ENCODE data around the gene PPP3CA. TPM values are rescaled to one million over a fixed set of nuclear protein-coding genes. Genes with fewer than 3 reads are reported as not detected.
A peak's percentile ranks its signal among the peaks of the same experiment; 100 is the strongest.

PPP3CA gene
- total and polyA plus RNA-seq, 4 experiments from 2014 or later: 5.0 to 41.8 (median 22.9) TPM

GRCh38 chr4:101065935-101066485 is 281.3 kb downstream of the PPP3CA start:
- Mint-ChIP-seq H3K27ac (peak overlapping the region in 1 of 7 donors; percentile 11), H3K4me3 (no peak overlapping the region), H3K4me1 (peaks cover 0 to 4% (median 2%) of the 10 kb centered on the region in 4 donors), H3K27me3 (no peaks in the 10 kb centered on the region), H3K36me3 (peaks cover 10 to 28% of the 10 kb centered on the region in 2 donors), H3K9me3 (no peaks in the 10 kb centered on the region)
- CTCF ChIA-PET (ENCODE audit: partially characterized antibody): interaction anchor here (1.0 kb wide), 1 partner anchor 11 kb away, joined by 3 read pairs; no protein-coding TSS in a partner anchor
- no peak overlapping the region for H3K27ac ChIP-seq (ENCODE audit: low read depth, low read length)
- POLR2A ChIA-PET (ENCODE audit: partially characterized antibody): no interaction called here
- intact Hi-C loops (cut with micrococcal nuclease): no loop called here
- H3K36me3 ChIP-seq (ENCODE audit: insufficient read depth, low read length): no peaks in the 10 kb centered on the region
- no peaks in the 10 kb centered on the region for H3K4me1 ChIP-seq (ENCODE audit: insufficient read depth, low read length)
- no peaks in the 10 kb centered on the region for H3K9me3 ChIP-seq (ENCODE audit: control insufficient read depth in 1 of 2, low read length in 2 of 2)
- no peak for DNase-seq
- H3K4me3 ChIP-seq (ENCODE audit: low read length in 2 of 2): no peak overlapping the region
- H3K27me3 ChIP-seq (ENCODE audit: insufficient read depth, low read length): no peaks in the 10 kb centered on the region

GRCh38 chr4:101065346-101065745 is 282.0 kb downstream of the PPP3CA start:
- H3K9me3 ChIP-seq (ENCODE audit: control insufficient read depth in 1 of 2, low read length in 2 of 2): no peaks in the 10 kb centered on the region
- Mint-ChIP-seq H3K4me3 (no peak overlapping the region), H3K27ac (peak overlapping the region in 1 of 7 donors; percentile 2), H3K27me3 (no peaks in the 10 kb centered on the region), H3K9me3 (no peaks in the 10 kb centered on the region), H3K4me1 (peaks cover 0 to 4% (median 2%) of the 10 kb centered on the region in 4 donors), H3K36me3 (peaks cover 12 to 30% of the 10 kb centered on the region in 2 donors)
- intact Hi-C loops (cut with micrococcal nuclease): no loop called here
- no peaks in the 10 kb centered on the region for H3K4me1 ChIP-seq (ENCODE audit: insufficient read depth, low read length)
- no peak overlapping the region for H3K4me3 ChIP-seq (ENCODE audit: low read length in 2 of 2)
- DNase-seq: no peak
- no peaks in the 10 kb centered on the region for H3K36me3 ChIP-seq (ENCODE audit: insufficient read depth, low read length)
- POLR2A ChIA-PET (ENCODE audit: partially characterized antibody): no interaction called here
- no peak overlapping the region for H3K27ac ChIP-seq (ENCODE audit: low read depth, low read length)
- H3K27me3 ChIP-seq (ENCODE audit: insufficient read depth, low read length): no peaks in the 10 kb centered on the region
- CTCF ChIA-PET (ENCODE audit: partially characterized antibody): no interaction called here

- Histone ChIP-seq H3K27ac (ENCODE audit: low read depth, low read length) (no peak overlapping the region), H3K27me3 (ENCODE audit: insufficient read depth, low read length) (no peaks in the 10 kb centered on the region), H3K9me3 (ENCODE audit: control insufficient read depth in 1 of 2, low read length in 2 of 2) (no peaks in the 10 kb centered on the region), H3K4me3 (ENCODE audit: low read length in 2 of 2) (no peak overlapping the region), H3K36me3 (ENCODE audit: insufficient read depth, low read length) (no peaks in the 10 kb centered on the region), H3K4me1 (ENCODE audit: insufficient read depth, low read length) (no peaks in the 10 kb centered on the region)
- ChIA-PET CTCF (ENCODE audit: partially characterized antibody) (interaction anchor here (0.6 kb wide), 1 partner anchor 106 kb away, joined by 3 read pairs; no protein-coding TSS in a partner anchor), POLR2A (ENCODE audit: partially characterized antibody) (no interaction called here)
- Mint-ChIP-seq H3K4me1 (peaks cover 0 to 4% (median 2%) of the 10 kb centered on the region in 4 donors), H3K27ac (peak overlapping the region in 1 of 7 donors; percentile 10), H3K27me3 (no peaks in the 10 kb centered on the region), H3K36me3 (peaks cover 15 to 32% of the 10 kb centered on the region in 2 donors), H3K4me3 (no peak overlapping the region), H3K9me3 (no peaks in the 10 kb centered on the region)
- DNase-seq: no peak
- intact Hi-C loops (cut with micrococcal nuclease): no loop called here
Measured at GRCh38 chr4:101064541-101065180, 282.7 kb downstream of the PPP3CA start.

- peaks cover 7 to 27% of the 10 kb centered on the region in 2 donors for H3K36me3 Mint-ChIP-seq
- intact Hi-C loops (cut with micrococcal nuclease): no loop called here
- Histone ChIP-seq H3K36me3 (ENCODE audit: insufficient read depth, low read length) (no peaks in the 10 kb centered on the region), H3K9me3 (ENCODE audit: control insufficient read depth in 1 of 2, low read length in 2 of 2) (no peaks in the 10 kb centered on the region), H3K27ac (ENCODE audit: low read depth, low read length) (no peak overlapping the region), H3K27me3 (ENCODE audit: insufficient read depth, low read length) (no peaks in the 10 kb centered on the region), H3K4me1 (ENCODE audit: insufficient read depth, low read length) (no peaks in the 10 kb centered on the region), H3K4me3 (ENCODE audit: low read length in 2 of 2) (no peak overlapping the region)
- ChIA-PET POLR2A (ENCODE audit: partially characterized antibody) (no interaction called here), CTCF (ENCODE audit: partially characterized antibody) (no interaction called here)
- no peak overlapping the region for H3K27ac Mint-ChIP-seq
- no peaks in the 10 kb centered on the region for H3K9me3 Mint-ChIP-seq
- no peak for DNase-seq
- H3K4me3 Mint-ChIP-seq: no peak overlapping the region
- peaks cover 6 to 13% (median 7%) of the 10 kb centered on the region in 4 donors for H3K4me1 Mint-ChIP-seq
- no peaks in the 10 kb centered on the region for H3K27me3 Mint-ChIP-seq
Measured at GRCh38 chr4:101055392-101055791, 291.9 kb downstream of the PPP3CA start.

DNA sequence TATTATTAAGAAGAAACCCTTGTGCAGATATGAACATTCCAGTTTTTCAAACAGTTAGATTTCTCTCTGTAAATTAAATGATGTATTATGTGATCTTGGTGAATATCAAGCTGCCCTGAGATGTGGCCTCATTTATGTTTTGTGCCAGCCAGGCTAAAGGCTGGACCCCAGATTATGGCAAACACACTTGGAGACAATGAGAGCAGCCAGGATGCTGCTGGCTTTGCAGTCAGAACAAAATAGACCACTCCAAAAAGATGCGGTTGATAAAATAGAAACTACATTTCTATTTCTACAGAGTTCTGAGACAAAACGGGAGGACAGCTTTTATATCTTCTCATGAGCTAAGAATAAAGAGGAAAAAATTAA is 296.5 kb downstream of the PPP3CA start:
- no peaks in the 10 kb centered on the region for H3K27me3 ChIP-seq (ENCODE audit: insufficient read depth, low read length)
- peaks cover 7 to 20% (median 9%) of the 10 kb centered on the region in 4 donors for H3K4me1 Mint-ChIP-seq
- intact Hi-C loops (cut with micrococcal nuclease): no loop called here
- no peaks in the 10 kb centered on the region for H3K9me3 Mint-ChIP-seq
- H3K9me3 ChIP-seq (ENCODE audit: control insufficient read depth in 1 of 2, low read length in 2 of 2): no peaks in the 10 kb centered on the region
- ChIA-PET CTCF (ENCODE audit: partially characterized antibody) (interaction anchor here (1.1 to 1.6 kb wide), 2 partner anchors 12 to 31 kb away, joined by 3 to 4 read pairs; no protein-coding TSS in a partner anchor), POLR2A (ENCODE audit: partially characterized antibody) (no interaction called here)
- no peak overlapping the region for H3K27ac Mint-ChIP-seq
- no peaks in the 10 kb centered on the region for H3K36me3 ChIP-seq (ENCODE audit: insufficient read depth, low read length)
- DNase-seq: no peak
- no peaks in the 10 kb centered on the region for H3K27me3 Mint-ChIP-seq
- H3K36me3 Mint-ChIP-seq: peaks cover 3 to 17% of the 10 kb centered on the region in 2 donors
- no peak overlapping the region for H3K27ac ChIP-seq (ENCODE audit: low read depth, low read length)
- H3K4me1 ChIP-seq (ENCODE audit: insufficient read depth, low read length): no peaks in the 10 kb centered on the region
- no peak overlapping the region for H3K4me3 ChIP-seq (ENCODE audit: low read length in 2 of 2)
- H3K4me3 Mint-ChIP-seq: peak overlapping the region in 1 of 8 donors; percentile 47

GRCh38 chr4:101050088-101050836 is 297.1 kb downstream of the PPP3CA start:
- H3K9me3 Mint-ChIP-seq: no peaks in the 10 kb centered on the region
- no peak overlapping the region for H3K27ac Mint-ChIP-seq
- H3K27ac ChIP-seq (ENCODE audit: low read depth, low read length): no peak overlapping the region
- peaks cover 7 to 20% (median 11%) of the 10 kb centered on the region in 4 donors for H3K4me1 Mint-ChIP-seq
- ChIA-PET CTCF (ENCODE audit: partially characterized antibody) (interaction anchor here (0.6 kb wide), 1 partner anchor 194 kb away, joined by 3 read pairs; no protein-coding TSS in a partner anchor), POLR2A (ENCODE audit: partially characterized antibody) (no interaction called here)
- H3K4me1 ChIP-seq (ENCODE audit: insufficient read depth, low read length): no peaks in the 10 kb centered on the region
- no peaks in the 10 kb centered on the region for H3K9me3 ChIP-seq (ENCODE audit: control insufficient read depth in 1 of 2, low read length in 2 of 2)
- intact Hi-C loops (cut with micrococcal nuclease): no loop called here
- peak overlapping the region in 1 of 8 donors; percentile 47 for H3K4me3 Mint-ChIP-seq
- peaks cover 5 to 15% of the 10 kb centered on the region in 2 donors for H3K36me3 Mint-ChIP-seq
- H3K36me3 ChIP-seq (ENCODE audit: insufficient read depth, low read length): no peaks in the 10 kb centered on the region
- H3K27me3 Mint-ChIP-seq: no peaks in the 10 kb centered on the region
- no peak overlapping the region for H3K4me3 ChIP-seq (ENCODE audit: low read length in 2 of 2)
- H3K27me3 ChIP-seq (ENCODE audit: insufficient read depth, low read length): no peaks in the 10 kb centered on the region
- DNase-seq: no peak

DNA sequence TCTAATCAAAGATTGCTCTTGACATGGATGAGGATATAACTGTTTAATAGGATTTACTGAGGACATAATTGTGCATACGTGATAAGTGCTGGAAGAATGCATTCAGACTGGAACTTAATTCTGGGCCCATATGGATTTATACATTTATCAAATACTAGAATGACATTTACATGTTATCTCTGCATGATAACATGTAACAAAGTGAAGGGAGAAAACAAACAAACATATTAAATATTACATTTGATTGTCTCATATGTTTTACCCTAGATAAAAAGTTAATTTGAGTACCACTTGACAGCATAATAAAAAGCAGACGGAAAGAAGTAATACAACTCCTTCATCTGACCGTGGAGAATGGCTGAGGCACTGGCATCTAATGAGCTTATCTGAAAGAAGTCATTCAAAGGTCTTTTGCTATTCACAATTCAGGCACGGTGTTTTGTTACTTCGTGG is 297.8 kb downstream of the PPP3CA start:
- Mint-ChIP-seq H3K4me1 (peaks cover 7 to 20% (median 11%) of the 10 kb centered on the region in 4 donors), H3K27ac (no peak overlapping the region), H3K27me3 (no peaks in the 10 kb centered on the region), H3K36me3 (peaks cover 5 to 13% of the 10 kb centered on the region in 2 donors), H3K4me3 (no peak overlapping the region), H3K9me3 (no peaks in the 10 kb centered on the region)
- Histone ChIP-seq H3K36me3 (ENCODE audit: insufficient read depth, low read length) (no peaks in the 10 kb centered on the region), H3K9me3 (ENCODE audit: control insufficient read depth in 1 of 2, low read length in 2 of 2) (no peaks in the 10 kb centered on the region), H3K4me3 (ENCODE audit: low read length in 2 of 2) (no peak overlapping the region), H3K27me3 (ENCODE audit: insufficient read depth, low read length) (no peaks in the 10 kb centered on the region), H3K4me1 (ENCODE audit: insufficient read depth, low read length) (no peaks in the 10 kb centered on the region), H3K27ac (ENCODE audit: low read depth, low read length) (no peak overlapping the region)
- CTCF ChIA-PET (ENCODE audit: partially characterized antibody): interaction anchor here (0.6 kb wide), 1 partner anchor 195 kb away, joined by 3 read pairs; no protein-coding TSS in a partner anchor
- intact Hi-C loops (cut with micrococcal nuclease): loop anchor here (1.0 kb wide), 1 partner anchor 200 kb away; no protein-coding TSS in a partner anchor
- DNase-seq: no peak
- POLR2A ChIA-PET (ENCODE audit: partially characterized antibody): no interaction called here

Data from CD4-positive, alpha-beta memory T cell (primary cell).